Common myeloid progenitor, CD34-positive (primary cell): ENCODE results near the gene GRK2.
A peak's percentile ranks its signal among the peaks of the same experiment; 100 is the strongest.

Experiments used
- CTCF ChIA-PET: fragments of 350-600 bp; sonication (Branson Sonifier 250); formaldehyde crosslinking; loops from one replicate; lab custom pipeline; 2021; ENCODE audit warnings: antibody characterized with exemption; lab: Charles Lee
- POLR2A ChIA-PET: fragments of 350-600 bp; sonication (Branson Sonifier 250); formaldehyde crosslinking; loops from one replicate; lab custom pipeline; 2021; ENCODE audit warnings: antibody characterized with exemption; lab: Charles Lee
- DNase-seq, 3 donors: peaks; one replicate each; pipeline versions ENCODE4 v3.0.0 to v3.0.0-alpha.2; 2013
- H3K27ac ChIP-seq, 2 experiments: 1 replicate in 1 of 2; 2 replicates in 1 of 2; pipeline ENCODE4 v1.7.0; 2013; ENCODE audit warnings: inconsistent platforms in 2 of 2, low read length in 2 of 2, mild to moderate bottlenecking in 2 of 2, low read depth in 1 of 2, moderate library complexity in 1 of 2; ENCODE audit not compliant: severe bottlenecking in 2 of 2, insufficient read depth in 1 of 2, poor library complexity in 1 of 2
- H3K27me3 ChIP-seq, 5 experiments: replicated peaks in 2 of 5; 1 replicate in 3 of 5; 2 replicates in 2 of 5; pipeline versions ENCODE4 v1.6.1 to v1.7.0; 2013; ENCODE audit warnings: low read length in 4 of 5, mild to moderate bottlenecking in 2 of 5, moderate library complexity in 2 of 5, inconsistent platforms in 1 of 5; ENCODE audit not compliant: insufficient read depth in 5 of 5, control insufficient read depth in 4 of 5
- H3K36me3 ChIP-seq, 4 experiments: 1 replicate in 2 of 4; 2 replicates in 2 of 4; pipeline versions ENCODE4 v1.6.1 to v1.7.0; 2013; ENCODE audit warnings: low read length in 3 of 4, control low read depth in 1 of 4, mild to moderate bottlenecking in 1 of 4; ENCODE audit not compliant: control insufficient read depth in 4 of 4, insufficient read depth in 4 of 4
- H3K4me1 ChIP-seq, 4 experiments: 1 replicate in 3 of 4; 2 replicates in 1 of 4; pipeline versions ENCODE4 v1.6.1 to v1.7.1; 2013; ENCODE audit warnings: low read length in 3 of 4, mild to moderate bottlenecking in 3 of 4, control low read depth in 1 of 4, inconsistent platforms in 1 of 4, moderate library complexity in 1 of 4; ENCODE audit not compliant: control insufficient read depth in 4 of 4, insufficient read depth in 4 of 4; ENCODE audit errors: control extremely low read depth in 1 of 4
- H3K4me3 ChIP-seq, 7 experiments: 1 replicate in 4 of 7; 2 replicates in 3 of 7; pipeline versions ENCODE4 v1.5.1 to v1.7.0; 2013; ENCODE audit warnings: mild to moderate bottlenecking in 7 of 7, low read length in 6 of 7, moderate library complexity in 6 of 7, inconsistent platforms in 2 of 7, low read depth in 2 of 7, control low read depth in 1 of 7; ENCODE audit not compliant: insufficient read depth in 4 of 7, control insufficient read depth in 1 of 7; ENCODE audit errors: extremely low read depth in 1 of 7
- H3K9me3 ChIP-seq, 5 experiments: 1 replicate in 4 of 5; 2 replicates in 1 of 5; pipeline versions ENCODE4 v1.6.1 to v1.7.1; 2013; ENCODE audit warnings: low read length in 4 of 5, mild to moderate bottlenecking in 2 of 5, inconsistent platforms in 1 of 5, low read depth in 1 of 5, moderate library complexity in 1 of 5; ENCODE audit not compliant: control insufficient read depth in 4 of 5, insufficient read depth in 2 of 5; ENCODE audit errors: control extremely low read depth in 1 of 5
- WGBS: methylation state at CpG from one replicate; pipeline ENCODE4 v1.1.5; 2013; ENCODE audit not compliant: insufficient coverage; 5-methylcytosine and 5-hydroxymethylcytosine counted together

The GRK2 gene

GRCh38 chr11:67245046-67245445 is 21.2 kb upstream of the GRK2 start:
- H3K27ac ChIP-seq = no peak overlapping the region
- no peaks in the 10 kb centered on the region for H3K9me3 ChIP-seq
- DNase-seq = no peak
- CTCF ChIA-PET = interaction anchor here (1.7 kb wide), 1 partner anchor 8 kb away, joined by 4 read pairs; no protein-coding TSS in a partner anchor
- H3K36me3 ChIP-seq = peaks cover 29 to 70% (median 63%) of the 10 kb centered on the region in 4 experiments
- H3K4me1 ChIP-seq = peaks cover 10 to 26% (median 23%) of the 10 kb centered on the region in 4 experiments
- POLR2A ChIA-PET = no interaction called here
- WGBS = 96% methylated on average over 11 of the region's 11 CpGs
- H3K27me3 ChIP-seq = no peaks in the 10 kb centered on the region
- H3K4me3 ChIP-seq = no peak overlapping the region

GRCh38 chr11:67247946-67248550 is 18.2 kb upstream of the GRK2 start:
- ChIA-PET CTCF (interaction anchor here (0.9 to 1.4 kb wide), 2 partner anchors 14 to 135 kb away, joined by 3 read pairs; no protein-coding TSS in a partner anchor), POLR2A (interaction anchor here (0.6 kb wide), 1 partner anchor 25 kb away, joined by 5 read pairs; no protein-coding TSS in a partner anchor)
- Histone ChIP-seq H3K4me3 (no peak overlapping the region), H3K4me1 (peaks cover 0 to 6% (median 2%) of the 10 kb centered on the region in 4 experiments), H3K27ac (no peak overlapping the region), H3K9me3 (no peaks in the 10 kb centered on the region), H3K36me3 (peaks cover 33 to 96% (median 79%) of the 10 kb centered on the region in 4 experiments), H3K27me3 (no peaks in the 10 kb centered on the region)
- DNase-seq = no peak
- WGBS = 100% methylated on average over 4 of the region's 5 CpGs

GRCh38 chr11:67248653-67249052 is 17.6 kb upstream of the GRK2 start:
- no peak for DNase-seq
- Histone ChIP-seq H3K4me1 (peaks cover 0 to 8% (median 3%) of the 10 kb centered on the region in 4 experiments), H3K27me3 (no peaks in the 10 kb centered on the region), H3K36me3 (peaks cover 34 to 96% (median 81%) of the 10 kb centered on the region in 4 experiments), H3K4me3 (no peak overlapping the region), H3K9me3 (no peaks in the 10 kb centered on the region), H3K27ac (no peak overlapping the region)
- ChIA-PET CTCF (interaction anchor here (0.9 kb wide), 1 partner anchor 134 kb away, joined by 3 read pairs; no protein-coding TSS in a partner anchor), POLR2A (interaction anchor here (0.6 kb wide), 2 partner anchors 25 to 83 kb away, joined by 3 to 5 read pairs; no protein-coding TSS in a partner anchor)

- peaks cover 0 to 8% (median 3%) of the 10 kb centered on the region in 4 experiments for H3K4me1 ChIP-seq
- no peak for DNase-seq
- 97% methylated on average over 28 of the region's 37 CpGs for WGBS
These were observed 15.9 kb upstream of the GRK2 start for GRCh38 chr11:67250059-67251043.

GRCh38 chr11:67251841-67252240 is 14.4 kb upstream of the GRK2 start:
- Histone ChIP-seq H3K4me1 (peaks cover 0 to 8% (median 3%) of the 10 kb centered on the region in 4 experiments), H3K36me3 (peaks cover 30 to 98% (median 79%) of the 10 kb centered on the region in 4 experiments), H3K9me3 (no peaks in the 10 kb centered on the region), H3K4me3 (no peak overlapping the region), H3K27ac (peak overlapping the region in 1 of 2 experiments; percentile 51), H3K27me3 (no peaks in the 10 kb centered on the region)
- no CpG with 5 or more reads among the region's 1 CpG for WGBS
- no peak for DNase-seq
- POLR2A ChIA-PET = interaction anchor here (1.1 to 3.8 kb wide), 2 partner anchors 11 kb away, joined by 4 to 17 read pairs; no protein-coding TSS in a partner anchor
- CTCF ChIA-PET = interaction anchor here (1.4 to 5.4 kb wide), 10 partner anchors 7 to 101 kb away, joined by 3 to 59 read pairs (median 6); partner anchors contain the start of gene POLD4

More at GRCh38 chr11:67250059-67251043, 15.9 kb upstream of the GRK2 start:
- Histone ChIP-seq H3K36me3 (peaks cover 36 to 99% (median 82%) of the 10 kb centered on the region in 4 experiments), H3K4me3 (no peak overlapping the region), H3K27me3 (no peaks in the 10 kb centered on the region), H3K27ac (no peak overlapping the region), H3K9me3 (no peaks in the 10 kb centered on the region)
- ChIA-PET POLR2A (interaction anchor here (3.8 kb wide), 1 partner anchor 10 kb away, joined by 17 read pairs; no protein-coding TSS in a partner anchor), CTCF (interaction anchor here (1.0 to 5.4 kb wide), 6 partner anchors 13 to 130 kb away, joined by 3 to 59 read pairs (median 5); no protein-coding TSS in a partner anchor)

GRCh38 chr11:67252831-67253239 is 13.4 kb upstream of the GRK2 start:
- Histone ChIP-seq H3K4me3 (no peak overlapping the region), H3K27me3 (no peaks in the 10 kb centered on the region), H3K9me3 (no peaks in the 10 kb centered on the region), H3K27ac (no peak overlapping the region), H3K36me3 (peaks cover 26 to 94% (median 76%) of the 10 kb centered on the region in 4 experiments), H3K4me1 (peaks cover 0 to 8% (median 3%) of the 10 kb centered on the region in 4 experiments)
- CTCF ChIA-PET = interaction anchor here (0.8 to 5.4 kb wide), 16 partner anchors 8 to 134 kb away, joined by 3 to 59 read pairs (median 4); partner anchors contain the start of genes ANKRD13D and POLD4
- 71% methylated on average over 4 of the region's 4 CpGs for WGBS
- POLR2A ChIA-PET = interaction anchor here (0.6 to 3.8 kb wide), 4 partner anchors 9 to 29 kb away, joined by 3 to 17 read pairs (median 3); no protein-coding TSS in a partner anchor
- DNase-seq = peak; percentile 71 to 88 (median 87)
